Activated naive CD4-positive, alpha-beta T cell treated with anti-CD3 and anti-CD28 coated beads, Interleukin-2, amount 10 ng/mL, durations not matched to agents 7 days and 5 days (primary cell): ENCODE data around the gene L3HYPDH.

ENCODE experiments used
- CTCF ChIA-PET: fragments of 350-600 bp; sonication (Branson Sonifier 250); formaldehyde crosslinking; loops from one replicate; lab custom pipeline; 2021; ENCODE audit warnings: antibody characterized with exemption; lab: Charles Lee
- DNase-seq: peaks from one replicate; pipeline ENCODE4 v3.0.0-alpha.2; 2020
- H3K27ac Mint-ChIP-seq: one replicate; pipeline ENCODE4 v1.8.0; 2021; ENCODE audit warnings: mild to moderate bottlenecking, moderate library complexity, mixed read lengths
- H3K27me3 Mint-ChIP-seq: one replicate; pipeline ENCODE4 v1.8.0; 2021; ENCODE audit warnings: mild to moderate bottlenecking, mixed read lengths
- H3K36me3 Mint-ChIP-seq: one replicate; pipeline ENCODE4 v1.8.0; 2021; ENCODE audit warnings: mixed read lengths
- H3K4me1 Mint-ChIP-seq: one replicate; pipeline ENCODE4 v1.8.0; 2021; ENCODE audit warnings: mixed read lengths
- H3K4me3 Mint-ChIP-seq: one replicate; pipeline ENCODE4 v1.8.0; 2021; ENCODE audit warnings: mild to moderate bottlenecking, moderate library complexity, mixed read lengths
- H3K9me3 Mint-ChIP-seq: one replicate; pipeline ENCODE4 v1.8.0; 2021; ENCODE audit warnings: mixed read lengths

L3HYPDH gene

DNA sequence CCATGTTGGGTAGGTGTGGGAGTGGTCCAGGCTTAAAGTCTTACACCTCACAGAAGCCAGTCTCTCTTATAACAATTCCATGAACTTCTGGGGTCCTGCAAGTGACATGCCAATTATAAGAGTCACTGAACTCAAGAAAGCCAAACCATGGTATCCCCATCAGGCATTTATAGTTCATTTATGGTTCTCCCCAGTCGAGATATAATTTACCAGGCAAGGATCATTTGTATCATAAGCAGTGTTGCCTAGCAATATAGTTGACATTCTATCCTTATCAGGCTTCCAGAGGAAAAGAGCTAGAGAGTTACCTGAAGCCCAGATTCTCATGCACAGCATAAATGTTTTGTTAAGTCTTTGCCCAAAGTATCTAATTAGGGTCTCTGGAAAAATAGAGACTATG lies 8.2 kb upstream of the L3HYPDH start:
- CTCF ChIA-PET, result interaction anchor here (0.5 kb wide), 1 partner anchor 356 kb away, joined by 3 read pairs; no protein-coding TSS in a partner anchor
- no peaks in the 10 kb centered on the region for H3K9me3 Mint-ChIP-seq
- peaks cover 17% of the 10 kb centered on the region for H3K4me1 Mint-ChIP-seq
- no peak overlapping the region for H3K27ac Mint-ChIP-seq
- H3K4me3 Mint-ChIP-seq, result no peak overlapping the region
- H3K36me3 Mint-ChIP-seq, result peaks cover 53% of the 10 kb centered on the region
- no peaks in the 10 kb centered on the region for H3K27me3 Mint-ChIP-seq
- DNase-seq, result no peak

DNA sequence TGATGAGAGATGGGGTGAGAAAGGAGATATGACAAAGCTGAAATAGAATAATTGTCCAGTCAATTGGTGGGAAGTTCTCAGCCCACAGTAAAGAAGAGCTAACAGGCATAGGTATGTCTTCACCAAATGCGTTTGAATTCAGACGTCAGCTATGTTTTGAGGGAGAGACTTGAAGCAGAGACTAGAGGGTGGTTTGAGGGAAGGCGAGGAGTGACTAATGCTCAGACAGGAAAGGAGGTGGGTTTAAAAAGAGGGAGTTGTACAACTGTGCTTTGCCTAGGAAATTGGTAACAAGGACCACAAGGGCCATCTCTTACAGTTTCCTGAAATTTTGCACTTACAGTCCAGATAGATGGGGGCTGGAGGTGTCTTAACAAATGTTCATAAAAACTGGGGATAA lies 6.5 kb upstream of the L3HYPDH start:
- Mint-ChIP-seq H3K4me1 (peaks cover 22% of the 10 kb centered on the region), H3K4me3 (no peak overlapping the region), H3K9me3 (no peaks in the 10 kb centered on the region), H3K36me3 (peaks cover 46% of the 10 kb centered on the region), H3K27ac (no peak overlapping the region), H3K27me3 (no peaks in the 10 kb centered on the region)
- CTCF ChIA-PET, result no interaction called here
- DNase-seq, result no peak

DNA sequence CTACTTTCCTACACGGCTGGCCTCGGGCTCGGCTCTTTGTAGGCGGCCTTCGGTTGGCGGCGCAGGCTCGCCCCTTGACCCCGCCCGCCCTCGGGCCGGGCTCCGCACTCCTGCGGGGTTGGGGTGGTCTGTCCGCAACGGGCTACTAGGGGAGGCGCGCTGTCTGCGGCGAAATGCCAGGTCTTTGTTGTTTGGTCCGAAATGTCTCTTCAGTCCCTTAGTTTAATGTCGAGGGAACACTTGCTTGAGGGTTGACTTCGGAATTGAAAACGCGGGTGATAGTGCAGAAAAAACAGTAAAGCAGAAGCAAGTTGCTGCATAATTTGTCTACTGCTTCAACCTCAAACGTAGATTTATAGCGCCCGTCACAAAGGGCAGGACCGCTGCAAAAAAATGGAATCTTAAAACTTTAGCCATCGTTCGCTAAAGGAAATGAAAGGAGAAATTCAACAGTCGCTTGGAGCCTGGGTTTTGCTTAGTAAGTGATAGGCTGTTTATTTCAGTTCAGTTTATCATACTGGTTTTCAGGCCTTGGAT lies 499 bp upstream of the L3HYPDH start:
- Mint-ChIP-seq H3K27me3 (no peaks in the 10 kb centered on the region), H3K9me3 (no peaks in the 10 kb centered on the region), H3K27ac (peak overlapping the region; percentile 94), H3K4me3 (peak overlapping the region; percentile 94), H3K4me1 (peaks cover 55% of the 10 kb centered on the region), H3K36me3 (peaks cover 17% of the 10 kb centered on the region)
- CTCF ChIA-PET, result interaction anchor here (0.6 to 1.4 kb wide), 4 partner anchors 15 to 92 kb away, joined by 3 to 6 read pairs (median 4); partner anchors contain the start of gene CCDC175
- no peak for DNase-seq

DNA sequence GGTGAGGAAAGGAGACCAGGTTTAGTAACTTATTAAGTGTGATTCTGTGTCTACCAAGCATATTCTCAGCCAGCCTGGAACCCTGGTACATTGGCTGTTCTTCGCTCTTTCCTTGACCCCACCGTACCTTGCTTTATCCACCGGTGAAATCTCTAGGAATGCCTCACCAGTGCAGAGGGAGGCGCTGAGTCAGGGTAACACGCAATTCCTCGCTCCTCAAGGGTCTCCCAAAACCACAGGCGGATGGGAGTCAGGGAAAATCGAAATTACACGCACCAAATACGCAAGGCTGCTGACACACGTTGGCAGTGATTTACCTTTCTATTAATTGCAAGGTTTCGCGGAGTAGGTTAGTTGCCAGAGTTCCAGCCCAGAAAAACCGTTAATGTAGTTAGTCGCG lies 845 bp downstream of the L3HYPDH start:
- CTCF ChIA-PET, result interaction anchor here (1.3 to 1.5 kb wide), 4 partner anchors 12 to 93 kb away, joined by 3 to 6 read pairs (median 4); partner anchors contain the start of gene CCDC175
- H3K27me3 Mint-ChIP-seq, result no peaks in the 10 kb centered on the region
- no peak for DNase-seq
- peaks cover 10% of the 10 kb centered on the region for H3K36me3 Mint-ChIP-seq
- H3K4me3 Mint-ChIP-seq, result peak overlapping the region; percentile 94
- peak overlapping the region; percentile 94 for H3K27ac Mint-ChIP-seq
- H3K9me3 Mint-ChIP-seq, result no peaks in the 10 kb centered on the region
- H3K4me1 Mint-ChIP-seq, result peaks cover 52% of the 10 kb centered on the region

DNA sequence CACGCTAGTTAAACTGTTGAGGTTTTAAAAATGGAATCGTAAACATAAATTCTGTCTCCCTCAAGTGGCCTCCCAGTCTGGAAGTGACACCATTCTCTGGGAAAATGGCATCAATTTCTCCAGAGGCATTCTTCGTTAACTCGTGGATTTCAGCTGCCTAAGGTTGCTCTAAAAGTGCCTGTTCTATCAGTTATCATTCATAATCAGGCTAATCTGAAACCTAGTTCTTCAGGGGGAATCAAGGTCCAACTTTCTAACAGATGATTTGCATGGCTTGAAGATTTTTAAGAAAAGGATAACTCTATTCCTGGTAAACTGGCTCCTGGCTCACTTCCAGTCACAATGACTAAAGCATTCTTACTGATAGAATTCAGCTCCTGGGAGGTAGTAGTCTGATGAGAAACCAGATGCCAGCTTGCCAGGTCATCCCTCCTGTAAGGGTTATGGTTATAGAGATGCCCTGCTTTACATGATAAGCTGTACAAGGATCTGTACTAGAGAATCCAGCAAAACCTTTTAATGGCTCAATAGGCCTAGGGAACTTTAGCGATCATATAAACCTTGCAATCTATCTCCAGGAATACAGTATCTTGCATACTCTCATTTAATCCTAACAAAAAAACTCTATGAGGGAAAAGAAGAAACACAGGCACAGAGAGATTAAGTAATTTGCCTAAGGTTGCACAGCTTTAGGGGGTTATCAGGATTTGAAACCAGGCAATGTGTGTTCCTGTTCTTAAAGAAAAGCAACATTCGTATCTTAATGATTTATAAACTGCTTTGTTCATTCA lies 1.5 kb downstream of the L3HYPDH start:
- peaks cover 6% of the 10 kb centered on the region for H3K36me3 Mint-ChIP-seq
- no peak for DNase-seq
- peaks cover 50% of the 10 kb centered on the region for H3K4me1 Mint-ChIP-seq
- peak overlapping the region; percentile 94 for H3K4me3 Mint-ChIP-seq
- peak overlapping the region; percentile 58 for H3K27ac Mint-ChIP-seq
- CTCF ChIA-PET, result interaction anchor here (1.4 to 1.5 kb wide), 2 partner anchors 12 to 25 kb away, joined by 3 to 4 read pairs; no protein-coding TSS in a partner anchor
- no peaks in the 10 kb centered on the region for H3K27me3 Mint-ChIP-seq
- no peaks in the 10 kb centered on the region for H3K9me3 Mint-ChIP-seq

DNA sequence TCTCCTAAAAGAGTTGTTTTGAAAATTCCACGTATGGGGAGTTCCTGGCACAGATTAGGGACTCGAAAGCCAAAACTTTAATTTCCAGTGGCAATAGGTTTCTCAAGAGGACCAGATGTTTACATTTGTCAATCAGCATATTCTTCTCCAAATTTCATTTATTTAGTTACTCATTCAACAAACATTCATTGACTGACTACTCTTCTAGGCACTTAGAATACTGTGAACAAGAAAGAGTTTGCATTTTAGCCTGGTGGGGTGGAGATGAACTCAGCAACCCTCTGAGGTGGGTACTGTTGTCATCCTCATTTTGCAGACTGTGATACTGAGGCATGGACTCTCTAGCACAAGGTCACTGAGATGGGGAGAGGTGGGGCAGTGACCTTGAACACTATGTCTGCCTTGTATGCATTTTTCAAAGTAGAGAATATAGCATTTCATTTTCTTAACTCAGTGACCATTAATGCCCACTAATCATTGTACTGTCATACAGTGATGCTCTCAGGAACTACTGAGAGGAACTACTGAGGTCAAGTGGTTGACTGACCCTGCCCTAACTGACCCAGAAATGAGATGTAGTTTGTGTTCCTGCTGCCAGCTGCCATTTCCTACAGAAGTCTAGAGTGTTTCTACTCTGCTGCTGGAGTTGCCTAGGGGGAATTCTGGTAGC lies 2.2 kb downstream of the L3HYPDH start:
- no peaks in the 10 kb centered on the region for H3K27me3 Mint-ChIP-seq
- H3K4me1 Mint-ChIP-seq, result peaks cover 48% of the 10 kb centered on the region
- H3K4me3 Mint-ChIP-seq, result peak overlapping the region; percentile 94
- peaks cover 6% of the 10 kb centered on the region for H3K36me3 Mint-ChIP-seq
- H3K27ac Mint-ChIP-seq, result no peak overlapping the region
- no peaks in the 10 kb centered on the region for H3K9me3 Mint-ChIP-seq
- CTCF ChIA-PET, result interaction anchor here (1.5 kb wide), 1 partner anchor 25 kb away, joined by 4 read pairs; no protein-coding TSS in a partner anchor
- DNase-seq, result no peak

DNA sequence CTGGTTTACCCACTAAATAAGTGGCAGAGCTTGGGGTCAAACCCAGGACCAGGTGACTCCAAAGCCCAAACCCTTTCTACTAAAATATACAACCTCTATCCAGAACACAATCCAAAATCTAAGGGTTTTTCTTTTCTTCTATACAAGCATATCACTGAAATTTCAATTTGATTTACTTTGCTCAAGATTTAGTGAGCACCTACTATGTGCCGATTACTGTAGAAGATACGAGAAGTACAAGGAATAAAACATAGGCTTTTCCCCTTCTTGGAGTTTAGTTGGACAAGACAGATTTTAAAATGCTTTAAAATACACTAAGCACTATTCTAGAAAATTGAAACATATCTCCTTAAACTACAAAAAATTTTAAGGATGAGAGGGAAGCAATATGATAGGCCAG lies 2.8 kb downstream of the L3HYPDH start:
- no peaks in the 10 kb centered on the region for H3K9me3 Mint-ChIP-seq
- H3K36me3 Mint-ChIP-seq, result peaks cover 8% of the 10 kb centered on the region
- no peak for DNase-seq
- H3K27me3 Mint-ChIP-seq, result no peaks in the 10 kb centered on the region
- H3K4me3 Mint-ChIP-seq, result no peak overlapping the region
- peaks cover 50% of the 10 kb centered on the region for H3K4me1 Mint-ChIP-seq
- CTCF ChIA-PET, result no interaction called here
- no peak overlapping the region for H3K27ac Mint-ChIP-seq

DNA sequence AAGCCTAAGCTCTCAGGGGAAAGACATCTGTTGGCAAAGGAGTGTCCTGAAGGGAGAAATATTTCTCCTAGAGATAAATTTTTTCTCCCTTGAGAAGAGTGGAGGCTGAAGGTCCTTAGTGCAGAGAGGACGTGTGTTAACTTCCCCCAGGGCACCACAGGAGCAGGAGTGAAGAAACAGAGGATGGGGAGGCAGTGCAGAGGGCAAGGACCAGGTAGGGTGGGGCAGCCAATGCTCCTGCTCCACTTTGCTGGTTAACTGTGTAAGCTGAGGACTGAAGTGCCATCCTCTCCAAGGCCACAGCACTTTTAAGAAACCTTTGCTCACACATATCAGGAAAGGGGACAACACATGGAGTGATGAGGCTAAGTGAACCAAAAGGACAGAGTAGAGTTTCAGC lies 4.0 kb downstream of the L3HYPDH start:
- Mint-ChIP-seq H3K9me3 (no peaks in the 10 kb centered on the region), H3K27me3 (no peaks in the 10 kb centered on the region), H3K4me3 (no peak overlapping the region), H3K36me3 (peaks cover 8% of the 10 kb centered on the region), H3K4me1 (peaks cover 40% of the 10 kb centered on the region), H3K27ac (no peak overlapping the region)
- CTCF ChIA-PET, result no interaction called here
- no peak for DNase-seq

DNA sequence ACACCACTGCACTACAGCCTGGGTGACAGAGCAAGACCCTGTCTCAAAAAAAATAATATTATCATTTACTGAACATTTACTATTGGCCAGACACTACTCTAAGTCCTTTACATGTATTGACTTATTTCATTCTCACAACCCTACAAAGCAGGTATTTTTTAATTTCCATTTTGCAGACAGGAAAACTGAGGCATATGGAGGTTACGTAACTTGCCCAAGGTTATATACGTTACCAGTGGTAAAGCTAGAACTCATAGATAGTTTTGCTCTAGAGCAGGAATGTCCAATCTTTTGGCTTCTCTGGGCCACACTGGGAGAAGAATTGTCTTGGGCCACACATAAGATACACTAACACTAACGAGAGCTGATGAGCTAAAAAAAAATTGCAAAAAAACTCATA lies 5.7 kb downstream of the L3HYPDH start:
- no peak for DNase-seq
- no peaks in the 10 kb centered on the region for H3K27me3 Mint-ChIP-seq
- H3K9me3 Mint-ChIP-seq, result no peaks in the 10 kb centered on the region
- no peak overlapping the region for H3K27ac Mint-ChIP-seq
- CTCF ChIA-PET, result no interaction called here
- H3K4me3 Mint-ChIP-seq, result no peak overlapping the region
- peaks cover 14% of the 10 kb centered on the region for H3K36me3 Mint-ChIP-seq
- peaks cover 39% of the 10 kb centered on the region for H3K4me1 Mint-ChIP-seq

DNA sequence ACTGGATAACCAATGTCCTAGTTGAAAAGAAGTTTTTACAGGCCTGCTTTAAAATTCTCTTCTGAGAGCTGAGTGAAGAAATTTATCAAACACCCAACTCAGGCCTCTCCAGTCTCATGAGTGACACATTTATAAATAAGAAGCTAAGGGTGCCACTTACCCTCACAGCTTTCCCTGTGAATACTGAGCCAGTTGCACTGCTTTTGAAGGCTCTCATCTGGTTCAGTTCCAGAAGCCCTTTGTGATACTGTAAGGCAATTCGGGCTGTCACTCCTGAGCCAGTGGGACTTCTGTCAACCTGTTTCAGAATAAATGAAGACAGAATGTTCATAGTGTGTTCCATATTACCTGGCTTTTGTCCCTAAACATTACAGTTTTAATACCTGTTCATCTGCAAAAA lies 8.5 kb downstream of the L3HYPDH start:
- H3K4me1 Mint-ChIP-seq, result peaks cover 11% of the 10 kb centered on the region
- H3K27me3 Mint-ChIP-seq, result no peaks in the 10 kb centered on the region
- H3K27ac Mint-ChIP-seq, result no peak overlapping the region
- DNase-seq, result no peak
- CTCF ChIA-PET, result no interaction called here
- peaks cover 20% of the 10 kb centered on the region for H3K36me3 Mint-ChIP-seq
- no peak overlapping the region for H3K4me3 Mint-ChIP-seq
- no peaks in the 10 kb centered on the region for H3K9me3 Mint-ChIP-seq

DNA sequence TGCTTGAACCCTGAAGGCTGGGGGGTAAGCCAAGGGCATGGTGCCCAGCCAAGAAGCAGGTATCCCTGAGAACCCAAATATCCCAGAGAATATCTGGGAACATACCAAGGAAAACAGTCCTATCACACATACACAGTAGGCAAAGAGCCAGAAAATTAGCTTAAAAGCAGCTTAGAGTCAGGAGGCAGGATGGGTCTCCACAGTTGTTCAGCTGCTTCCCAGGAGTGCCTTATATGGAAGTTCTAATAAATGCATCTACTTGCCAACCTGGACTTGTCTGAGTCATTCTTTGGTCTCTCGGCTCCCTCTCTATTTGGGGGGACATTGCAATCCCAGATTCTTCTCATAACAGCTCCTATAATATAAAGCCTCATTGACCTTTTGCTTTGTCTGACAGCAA lies 10.0 kb downstream of the L3HYPDH start:
- H3K9me3 Mint-ChIP-seq, result no peaks in the 10 kb centered on the region
- CTCF ChIA-PET, result no interaction called here
- no peak for DNase-seq
- no peaks in the 10 kb centered on the region for H3K27me3 Mint-ChIP-seq
- peaks cover 20% of the 10 kb centered on the region for H3K36me3 Mint-ChIP-seq
- peaks cover 3% of the 10 kb centered on the region for H3K4me1 Mint-ChIP-seq
- no peak overlapping the region for H3K27ac Mint-ChIP-seq
- H3K4me3 Mint-ChIP-seq, result no peak overlapping the region

DNA sequence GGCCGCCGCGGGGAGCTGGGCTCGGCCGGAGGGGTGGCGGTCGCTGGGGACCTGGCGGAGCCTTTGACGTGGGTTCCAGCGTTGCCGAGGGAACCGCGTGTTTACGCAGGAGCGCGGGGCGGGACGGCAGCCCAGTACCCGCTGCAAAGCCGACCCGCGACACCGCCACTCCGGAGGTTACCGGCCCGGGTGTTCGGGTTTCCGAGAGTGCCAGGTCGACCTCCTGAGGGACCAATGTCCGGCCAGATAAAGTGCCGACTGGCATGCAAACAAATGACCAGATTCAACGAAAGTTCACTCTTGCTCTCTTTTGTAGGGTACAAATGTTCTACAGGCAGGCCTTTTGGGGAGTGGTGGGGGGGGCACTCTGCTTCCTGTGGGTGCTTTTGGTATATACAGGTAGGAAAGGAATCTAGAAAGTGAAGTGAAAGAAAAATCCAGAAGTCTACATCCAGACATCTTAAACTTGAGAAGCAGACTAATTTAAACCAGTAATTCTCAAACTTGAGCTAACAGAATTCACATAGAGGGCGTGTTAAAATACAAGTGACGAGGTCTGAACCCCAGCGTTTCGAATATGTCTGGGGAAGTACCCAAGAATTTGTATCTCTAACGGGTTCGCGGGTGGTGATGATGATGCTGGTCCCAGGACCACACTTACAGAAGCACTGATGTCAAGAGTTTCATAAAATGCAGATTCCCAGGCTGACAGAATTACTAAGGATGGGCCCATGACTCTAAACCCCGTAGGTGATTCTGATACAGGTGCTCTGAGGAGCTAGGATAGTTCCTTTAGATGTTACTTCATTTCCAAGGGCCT lies 18.7 kb downstream of the L3HYPDH start, which contains the start of gene GPR135:
Gene GPR135 (minus strand): TSS at position 65 of the 820 bp plus-strand sequence. CDS start 154 bp downstream, outside the sequence.
- Mint-ChIP-seq H3K9me3 (no peaks in the 10 kb centered on the region), H3K27ac (no peak within 1 kb of the TSS), H3K36me3 (peaks cover 1% of the 10 kb centered on the region), H3K4me3 (peak within 1 kb of the TSS; percentile 80), H3K4me1 (peaks cover 13% of the 10 kb centered on the region), H3K27me3 (peaks cover 19% of the 10 kb centered on the region)
- DNase-seq, result peak; percentile 41
- CTCF ChIA-PET, result no interaction called here

DNA sequence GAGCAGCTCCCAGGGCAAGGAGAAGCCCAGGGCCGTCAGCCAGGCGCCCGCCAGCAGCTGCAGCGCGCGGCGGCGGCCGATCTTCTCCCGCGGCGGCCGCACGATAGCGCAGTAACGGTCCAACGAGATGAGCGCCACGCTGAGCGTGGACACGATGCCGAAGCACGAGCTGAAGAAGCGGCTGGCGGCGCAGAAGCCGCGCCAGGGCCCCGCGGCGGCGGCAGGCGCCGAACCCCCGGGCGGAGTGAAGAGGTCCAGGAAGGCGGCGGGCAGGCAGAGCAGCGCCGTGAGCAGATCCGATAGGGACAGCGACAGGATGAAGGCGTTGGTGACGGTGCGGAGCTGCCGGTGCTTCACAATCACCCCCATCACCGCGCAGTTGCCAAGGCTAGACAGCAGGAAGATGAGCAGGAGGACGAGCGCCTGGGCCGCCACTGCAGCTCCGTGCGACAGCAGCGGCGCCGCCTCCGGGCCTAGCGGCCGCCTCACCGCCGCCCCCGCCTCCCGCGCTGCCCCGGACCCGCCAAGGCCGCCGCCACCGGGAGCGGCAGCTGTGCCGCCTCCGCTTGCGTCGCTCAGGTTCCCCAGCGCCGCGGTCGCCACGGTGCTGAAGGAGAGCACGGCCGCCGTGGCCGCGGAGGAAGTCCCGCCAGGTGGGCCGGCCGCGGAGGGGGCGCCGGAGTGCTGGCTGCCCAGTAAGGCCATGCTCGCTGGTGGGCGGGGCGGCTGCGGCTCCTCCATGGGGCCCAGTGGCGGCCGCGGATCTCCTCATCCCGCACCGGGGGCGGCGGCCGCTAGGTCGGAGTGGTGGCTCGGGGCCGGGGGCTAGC lies 19.5 kb downstream of the L3HYPDH start:
- DNase-seq, result peak; percentile 66
- H3K4me1 Mint-ChIP-seq, result peaks cover 13% of the 10 kb centered on the region
- peaks cover 19% of the 10 kb centered on the region for H3K27me3 Mint-ChIP-seq
- CTCF ChIA-PET, result no interaction called here
- no peak overlapping the region for H3K27ac Mint-ChIP-seq
- H3K9me3 Mint-ChIP-seq, result no peaks in the 10 kb centered on the region
- H3K36me3 Mint-ChIP-seq, result peaks cover 1% of the 10 kb centered on the region
- peak overlapping the region; percentile 80 for H3K4me3 Mint-ChIP-seq
